GM19324 (cell line): ENCODE data around the gene CYP3A7.
"Not testable (repeated sequence)": the region's sequence is repeated elsewhere in the genome, so short reads cannot be mapped to it uniquely, and the experiment has no call there.

Experiments
- ATAC-seq: cut with Tn5 transposase; IDR thresholded peaks from one replicate; pipeline ENCODE4 v1.9.1; 2021; ENCODE audit warnings: mild to moderate bottlenecking, moderate library complexity; ENCODE audit not compliant: unreplicated experiment, low FRiP score

CYP3A7 gene

DNA sequence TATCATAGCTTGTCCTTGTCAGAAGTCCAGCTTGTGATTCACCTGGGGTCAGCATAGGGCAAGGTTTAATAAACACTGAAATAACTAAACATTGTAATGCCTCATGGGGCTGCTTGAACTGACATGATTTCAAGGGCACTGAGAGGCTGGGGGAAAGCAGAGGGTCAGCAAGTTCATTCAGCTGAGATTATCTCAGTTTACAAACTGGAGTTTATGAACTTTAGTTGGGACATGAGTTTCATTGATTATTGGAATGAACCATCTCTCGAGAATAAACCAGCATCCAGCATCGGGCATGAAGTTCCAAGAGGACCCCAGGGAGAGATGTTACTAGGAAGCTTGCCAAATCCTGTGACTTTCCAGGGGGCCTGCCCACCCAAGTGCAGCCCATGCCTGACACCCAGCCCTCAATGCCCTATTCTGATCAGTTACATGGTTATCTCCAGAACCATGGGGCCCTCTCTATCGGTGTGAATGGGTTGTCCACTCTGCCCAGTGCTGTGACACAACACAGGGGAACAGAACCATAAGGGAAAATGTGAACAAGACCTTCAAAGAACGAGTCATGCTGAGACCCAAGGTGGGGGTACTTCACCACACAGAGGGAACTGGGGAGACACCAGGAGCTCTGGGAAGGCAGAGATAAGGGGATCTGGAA is 7.9 kb upstream of the CYP3A7 start:
- ATAC-seq = no peak

DNA sequence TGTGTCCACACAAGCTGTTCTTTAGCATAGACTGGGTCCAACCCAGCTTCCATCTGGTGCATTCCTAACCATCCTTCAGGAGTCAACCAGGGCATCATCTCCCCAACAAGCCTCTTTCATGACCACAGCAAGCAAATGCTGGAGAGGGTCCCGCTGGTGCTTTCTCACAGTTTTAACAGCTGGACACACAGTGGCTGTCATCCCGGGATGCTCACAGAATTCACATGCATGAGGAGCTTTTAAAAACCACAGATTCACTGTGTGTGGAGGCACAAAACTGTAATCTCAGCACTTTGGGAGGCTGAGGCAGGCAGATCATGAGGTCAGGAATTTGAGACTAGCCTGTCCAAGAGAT is 6.4 kb upstream of the CYP3A7 start:
- ATAC-seq = no peak

DNA sequence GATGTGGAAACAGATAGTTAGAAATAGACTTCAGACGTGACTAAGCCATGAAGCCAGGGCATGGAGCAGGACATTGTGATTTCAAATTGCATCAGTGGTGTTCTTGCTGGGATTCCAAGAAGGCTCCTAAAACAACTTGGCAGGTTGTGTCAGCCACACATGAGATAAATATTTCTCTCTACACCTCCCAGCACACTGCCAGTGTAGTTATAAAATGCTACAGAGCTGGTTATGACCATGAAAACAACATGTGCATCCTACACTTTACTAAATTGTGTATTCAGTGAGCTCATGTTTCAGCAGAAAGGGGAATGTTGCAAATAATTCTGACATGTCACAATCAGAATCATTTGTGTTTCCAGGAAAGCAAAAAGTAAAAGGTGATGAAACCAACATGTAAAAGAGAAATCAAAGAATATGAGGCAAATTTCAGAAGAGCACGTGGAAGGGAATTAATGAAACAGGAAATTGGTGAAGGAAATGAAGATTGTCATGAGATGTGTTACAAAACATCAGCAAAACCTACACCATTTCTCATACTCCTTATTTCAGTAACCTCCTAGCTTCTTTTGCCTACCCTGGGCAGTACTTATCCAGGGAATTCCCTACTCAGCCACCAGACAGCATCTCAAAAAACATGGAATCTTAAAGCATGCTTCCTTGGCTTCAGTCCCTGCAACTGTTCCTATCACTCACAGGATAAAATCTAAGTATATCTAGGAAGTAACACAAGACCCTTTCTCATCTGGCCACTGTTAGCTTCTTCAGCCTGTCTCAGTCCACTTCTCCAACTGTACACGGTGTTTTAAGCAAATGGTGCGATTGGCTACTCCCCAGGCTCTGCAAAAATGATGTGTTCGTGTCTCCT is 5.8 kb upstream of the CYP3A7 start:
- ATAC-seq = no peak

DNA sequence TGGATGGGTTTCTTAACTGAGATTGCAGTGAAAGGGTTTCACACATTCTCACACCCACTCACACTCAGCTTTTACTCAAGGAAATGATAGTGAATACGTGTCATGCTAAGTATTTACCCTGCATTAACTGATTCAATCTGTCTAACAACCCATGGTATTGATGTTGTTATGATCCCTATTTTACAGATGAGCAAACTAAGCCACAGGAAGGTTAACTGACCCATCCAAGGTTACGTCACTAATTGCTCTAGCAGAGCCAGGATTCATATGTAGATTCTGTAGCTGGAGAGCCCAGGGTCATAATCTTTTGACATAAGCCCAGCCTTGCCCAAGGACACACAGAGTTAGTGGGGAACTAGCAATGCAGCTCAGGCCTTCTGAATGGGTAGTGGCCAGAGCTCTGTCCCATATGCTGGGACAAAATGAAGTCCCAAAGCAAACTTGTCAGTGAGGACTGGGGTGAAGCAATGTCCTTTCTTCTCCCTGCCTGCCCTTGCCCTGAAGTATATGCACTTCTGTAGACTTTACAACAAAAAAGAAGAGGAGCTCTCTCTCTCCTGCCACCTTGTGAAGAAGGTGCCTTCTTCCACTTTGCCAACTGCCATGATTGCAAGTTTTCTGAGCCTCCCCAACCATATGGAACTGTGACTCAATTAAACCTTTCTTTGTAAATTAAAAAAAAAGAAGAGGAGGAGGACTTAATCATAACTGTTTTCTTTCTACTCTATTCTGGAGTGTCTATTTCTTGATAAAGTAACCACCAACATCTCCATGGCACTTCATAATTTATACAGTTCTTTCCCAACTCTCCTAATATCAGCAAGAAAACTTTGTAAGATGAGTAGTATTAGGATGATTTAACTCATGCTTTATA is 4.9 kb upstream of the CYP3A7 start:
- ATAC-seq = no peak

DNA sequence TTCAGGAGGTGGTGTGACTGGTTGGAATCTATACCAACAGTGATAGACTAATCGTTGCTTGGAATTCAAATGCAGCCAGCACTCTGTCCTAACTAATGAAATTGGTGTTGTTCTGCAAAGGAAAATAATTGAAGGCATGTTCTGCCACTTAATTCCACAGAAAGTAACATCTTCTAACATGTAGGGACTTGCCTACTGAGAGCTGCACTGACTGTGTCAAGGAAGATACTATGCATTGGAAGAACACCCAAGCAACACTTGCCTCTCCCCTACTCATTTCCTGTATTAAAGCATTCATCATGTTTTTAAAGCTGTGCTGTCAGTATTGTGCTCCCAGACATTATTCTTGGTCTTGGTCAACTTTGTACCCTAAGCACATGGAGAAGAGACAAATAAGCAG is 2.7 kb upstream of the CYP3A7 start:
- ATAC-seq = no peak

DNA sequence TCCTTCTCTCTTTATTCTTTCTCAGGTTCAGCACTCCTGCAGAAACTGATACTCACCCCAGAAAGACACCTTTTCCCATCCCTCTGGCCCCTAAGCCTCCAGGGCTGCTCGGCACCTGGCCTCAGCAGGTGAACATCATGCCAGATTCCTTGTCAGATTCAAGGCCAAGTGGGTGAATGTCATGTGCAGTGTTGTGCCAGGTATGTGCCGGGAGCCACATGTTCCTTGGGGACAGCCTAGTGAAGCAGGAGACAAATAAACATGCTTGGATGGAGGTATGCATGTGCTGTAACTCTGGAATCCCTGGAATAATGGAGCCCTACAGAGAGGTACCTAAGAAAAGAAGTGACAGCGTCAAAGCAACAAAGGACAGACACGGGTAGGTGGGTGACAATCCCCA is 1.7 kb upstream of the CYP3A7 start:
- ATAC-seq = not testable (repeated sequence)

DNA sequence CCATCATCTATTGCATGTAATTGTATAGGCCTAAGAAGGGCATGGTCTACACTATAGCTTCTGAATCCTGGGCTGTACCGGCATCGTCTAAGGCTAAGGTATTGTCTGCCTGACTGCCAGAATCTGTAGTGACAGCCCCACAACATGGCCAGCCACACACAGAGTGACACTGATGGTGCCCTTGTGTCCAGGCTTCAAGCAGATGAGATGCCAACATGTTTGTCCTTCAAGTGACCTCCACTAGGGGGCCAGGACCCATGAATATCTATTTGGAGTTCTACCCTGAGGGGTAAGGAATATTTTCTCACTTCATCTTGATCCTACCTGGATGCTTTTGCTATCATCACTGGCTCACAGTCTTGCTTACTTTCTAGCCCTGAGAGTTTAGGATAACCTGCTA is 1.5 kb downstream of the CYP3A7 start:
- no peak for ATAC-seq

DNA sequence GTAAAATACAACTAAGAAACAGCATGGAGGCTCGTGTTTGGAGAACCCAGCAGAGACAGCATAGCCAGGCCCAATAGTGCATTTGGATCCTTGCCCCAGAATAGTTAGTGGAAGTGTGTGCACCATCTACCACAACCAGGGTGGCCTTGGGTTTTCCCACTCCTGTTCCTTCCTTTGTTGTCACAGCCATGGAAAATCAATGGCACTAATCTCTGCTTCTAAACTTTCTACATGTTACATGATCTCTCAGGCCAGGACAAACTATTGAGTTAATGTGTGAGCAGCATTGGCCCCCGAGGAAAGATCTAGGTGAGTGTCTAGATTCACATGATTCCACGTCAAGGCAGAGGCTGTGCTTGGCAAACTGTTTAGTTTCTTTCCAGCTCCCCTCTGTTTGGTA is 2.0 kb downstream of the CYP3A7 start:
- no peak for ATAC-seq

DNA sequence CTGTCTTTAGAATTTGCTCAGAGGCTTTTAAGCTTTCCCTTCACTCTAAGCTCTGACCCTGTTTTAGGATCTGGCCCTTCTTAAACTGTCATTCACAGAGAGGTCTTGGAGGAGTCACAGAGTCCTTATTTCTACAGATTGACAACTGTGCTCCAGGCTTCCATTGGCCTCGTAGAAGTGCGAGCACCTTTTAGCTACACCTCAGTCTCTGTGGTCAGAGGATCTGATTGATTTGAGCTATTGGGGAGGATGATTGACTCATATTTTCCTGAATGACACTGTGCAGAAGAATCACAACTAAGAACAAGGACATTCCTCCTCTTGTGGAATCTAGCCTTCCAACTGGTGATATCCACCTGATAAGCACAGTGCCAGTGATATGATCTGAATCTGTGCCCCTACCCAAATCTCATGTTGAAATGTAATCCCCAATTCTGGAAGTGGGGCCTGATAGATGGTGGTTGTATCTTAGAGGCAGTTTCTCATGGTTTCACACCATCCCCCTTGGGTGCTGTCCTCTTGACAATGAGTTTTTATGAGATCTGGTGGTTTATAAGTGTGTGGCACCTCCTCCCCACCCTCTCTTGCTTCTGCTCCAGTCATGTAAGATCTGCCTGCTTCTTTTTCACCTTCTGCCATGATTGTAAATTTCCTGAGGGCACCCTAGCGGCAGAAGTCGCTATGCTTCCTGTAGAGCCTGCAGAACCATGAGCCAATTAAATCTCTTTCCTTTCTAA is 3.2 kb downstream of the CYP3A7 start:
- no peak for ATAC-seq

DNA sequence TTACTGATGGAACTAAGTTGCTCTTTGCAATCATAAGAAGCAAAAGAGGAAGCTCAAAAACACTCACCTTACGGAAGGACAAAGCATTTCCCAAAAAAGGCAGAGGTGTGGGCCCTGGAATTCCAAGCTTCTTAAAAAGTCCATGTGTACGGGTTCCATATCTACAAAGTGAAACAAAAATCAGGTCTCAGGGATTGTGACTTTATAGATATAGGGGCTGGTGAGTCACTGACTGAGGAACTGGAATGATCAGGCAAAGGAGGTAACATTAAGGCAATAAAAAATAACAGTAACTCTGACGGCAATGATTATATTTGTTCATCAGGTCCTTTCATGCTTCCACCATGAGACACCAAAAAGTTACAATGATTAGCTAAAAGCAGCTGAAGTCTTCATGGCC is 4.0 kb downstream of the CYP3A7 start:
- ATAC-seq = no peak

DNA sequence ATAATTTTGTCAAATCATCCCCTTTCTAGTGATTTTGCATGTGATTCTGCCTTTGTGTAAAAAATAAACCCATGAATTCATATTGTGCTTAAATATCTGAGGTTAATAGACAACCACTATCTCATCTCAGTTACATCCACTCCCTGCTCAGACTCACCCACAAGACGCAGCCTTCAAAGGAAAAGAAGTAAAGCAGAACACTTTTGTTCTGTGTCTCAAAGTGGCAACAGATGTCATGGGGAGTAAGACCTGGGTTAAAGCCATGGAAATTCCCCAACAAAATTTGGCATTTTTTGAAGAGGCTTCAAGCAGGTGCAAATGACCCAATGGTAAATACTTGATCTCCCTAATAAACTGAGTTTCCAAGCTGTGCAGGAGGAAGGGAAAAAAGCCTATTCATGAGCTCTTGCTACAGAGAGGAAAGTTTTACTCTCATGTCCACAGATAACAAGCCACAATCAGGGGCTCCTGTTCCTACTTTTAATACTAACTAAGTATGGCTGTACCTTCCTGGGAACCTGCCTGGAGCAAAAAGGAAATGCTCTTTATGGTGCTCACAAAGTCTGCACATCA is 4.7 kb downstream of the CYP3A7 start:
- ATAC-seq = no peak

DNA sequence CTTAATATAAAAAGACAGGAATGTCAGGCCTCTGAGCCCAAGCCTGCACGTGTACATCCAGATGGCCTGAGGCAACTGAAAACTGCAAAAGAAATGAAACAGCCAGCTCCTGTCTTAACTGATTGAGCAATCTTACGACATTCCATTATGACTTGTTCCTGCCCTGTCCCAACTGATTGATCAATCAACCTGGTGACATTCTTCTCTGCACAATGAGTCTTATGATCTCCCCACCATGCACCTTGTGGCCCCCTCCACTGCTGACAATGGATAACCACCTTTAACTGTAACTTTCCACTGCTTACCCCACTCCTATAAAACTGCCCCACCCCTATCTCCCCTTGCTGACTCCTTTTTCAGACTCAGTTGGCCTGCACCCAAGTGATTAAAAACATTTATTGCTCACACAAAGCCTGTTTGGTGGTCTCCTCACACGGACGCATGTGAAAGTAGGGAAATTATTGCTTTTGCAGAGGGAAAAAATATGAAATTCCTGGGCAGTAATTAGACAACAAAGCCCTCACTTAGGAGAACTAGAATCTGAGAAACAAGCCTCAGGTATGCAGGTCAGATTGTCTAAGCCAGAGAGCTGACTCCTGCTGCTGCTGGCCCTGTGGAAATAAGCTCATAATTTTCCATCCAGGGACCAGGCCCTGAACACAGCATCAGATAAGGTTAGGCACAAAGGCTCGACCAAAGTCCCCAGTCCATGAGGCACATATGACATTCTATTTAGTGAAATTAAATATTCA is 5.3 kb downstream of the CYP3A7 start:
- no peak for ATAC-seq

DNA sequence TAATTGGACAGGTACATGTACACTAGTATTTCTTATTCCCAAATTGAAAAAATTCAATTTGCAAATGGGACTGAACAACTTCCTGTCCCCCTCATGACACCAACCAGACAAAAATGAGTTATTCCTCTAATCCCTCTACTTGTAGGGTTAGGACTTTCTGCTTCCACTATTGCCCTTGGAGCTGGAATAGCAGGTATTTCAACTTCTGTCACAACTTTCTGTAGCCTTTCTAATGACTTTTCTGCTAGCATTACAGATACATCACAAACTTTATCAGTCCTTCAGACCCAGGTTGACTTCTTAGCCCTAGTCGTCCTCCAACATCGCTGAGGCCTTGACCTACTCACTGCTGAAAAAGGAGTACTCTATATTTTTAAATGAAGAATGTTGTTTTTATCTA is 6.4 kb downstream of the CYP3A7 start:
- no peak for ATAC-seq

DNA sequence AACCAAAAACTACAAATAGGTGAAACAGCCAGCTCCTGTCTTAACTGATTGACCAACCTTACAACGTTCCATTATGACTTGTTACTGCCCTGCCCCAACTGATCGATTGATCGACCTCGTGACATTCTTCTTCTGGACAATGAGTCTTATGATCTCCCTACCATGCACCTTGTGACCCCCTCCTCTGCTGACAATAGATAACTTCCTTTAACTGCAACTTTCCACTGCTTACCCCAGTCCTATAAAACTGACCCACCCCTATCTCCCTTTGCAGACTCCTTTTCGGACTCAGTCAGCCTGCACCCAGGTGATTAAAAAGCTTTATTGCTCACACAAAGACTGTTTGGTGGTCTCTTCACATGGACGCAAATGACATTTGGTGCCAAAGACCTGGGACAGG is 11.8 kb downstream of the CYP3A7 start:
- ATAC-seq = not testable (repeated sequence)

DNA sequence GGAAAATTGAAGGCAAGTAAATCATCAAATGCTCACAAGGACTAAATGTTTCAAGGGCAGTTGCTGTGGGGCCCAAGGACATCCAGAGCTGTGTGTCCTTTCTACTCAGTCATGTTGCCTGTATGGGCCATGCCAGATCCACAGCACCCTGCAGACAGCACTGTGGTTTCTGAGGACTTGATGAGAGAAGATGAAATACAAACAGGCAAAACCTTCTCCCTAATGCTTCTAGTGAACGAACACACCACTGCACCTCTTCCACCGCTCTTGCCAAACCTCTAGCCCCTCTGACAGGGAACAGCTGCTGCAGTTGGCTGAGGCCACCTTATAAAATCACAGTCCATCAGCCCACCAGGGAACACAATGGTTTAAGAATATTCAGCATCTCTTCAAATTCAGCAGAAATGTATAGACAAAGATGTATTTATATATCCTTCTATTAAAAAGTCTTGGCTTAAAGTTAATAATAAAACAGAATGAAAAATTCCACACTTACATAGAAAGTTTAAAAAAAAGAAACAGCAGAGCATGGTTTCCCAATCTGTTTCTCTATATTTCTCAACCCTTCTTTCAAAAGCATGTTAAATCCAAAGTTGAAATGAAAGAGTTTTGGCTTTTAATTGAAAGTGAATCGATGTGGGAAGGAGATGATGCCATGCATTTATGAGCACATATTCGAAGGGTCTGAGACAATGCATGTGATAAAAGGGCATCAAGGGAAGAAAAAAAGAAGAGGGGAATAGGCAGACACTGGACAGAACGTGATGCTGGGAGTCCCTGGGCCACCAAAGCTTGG is 14.0 kb downstream of the CYP3A7 start:
- ATAC-seq = no peak

DNA sequence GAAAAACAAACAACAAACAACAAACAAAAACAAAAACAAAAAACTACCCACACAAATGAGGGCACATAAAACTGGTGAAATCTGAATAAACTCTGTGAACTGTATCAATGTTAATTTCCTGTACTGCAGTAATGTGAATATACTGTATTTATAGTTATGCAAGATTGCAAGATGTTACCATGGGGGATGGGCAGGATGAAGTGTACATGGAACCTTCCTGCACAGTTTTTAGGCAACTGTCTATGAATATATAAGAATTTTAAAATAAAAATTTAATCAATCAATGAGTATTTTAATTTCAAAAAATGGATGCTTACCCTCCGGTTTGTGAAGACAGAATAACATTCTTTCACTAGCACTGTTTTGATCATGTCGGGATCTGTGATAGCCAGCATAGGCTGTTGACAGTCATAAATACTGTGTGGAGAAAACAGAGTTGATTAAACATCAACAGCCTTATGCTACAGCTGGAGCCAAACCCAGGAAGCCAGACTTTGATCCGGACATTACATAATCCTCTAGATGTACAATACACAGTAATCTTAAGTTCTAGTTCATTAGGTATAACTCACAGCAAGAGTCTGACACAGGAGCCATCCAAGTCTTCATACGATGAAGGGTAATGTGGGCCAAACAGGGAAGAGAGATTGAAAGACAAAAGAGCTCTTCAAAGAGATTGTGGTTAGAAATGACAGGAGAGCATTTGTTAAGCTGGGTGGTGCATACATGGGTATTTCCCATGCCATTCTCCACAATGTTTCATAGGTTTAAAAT is 14.8 kb downstream of the CYP3A7 start:
- no peak for ATAC-seq

DNA sequence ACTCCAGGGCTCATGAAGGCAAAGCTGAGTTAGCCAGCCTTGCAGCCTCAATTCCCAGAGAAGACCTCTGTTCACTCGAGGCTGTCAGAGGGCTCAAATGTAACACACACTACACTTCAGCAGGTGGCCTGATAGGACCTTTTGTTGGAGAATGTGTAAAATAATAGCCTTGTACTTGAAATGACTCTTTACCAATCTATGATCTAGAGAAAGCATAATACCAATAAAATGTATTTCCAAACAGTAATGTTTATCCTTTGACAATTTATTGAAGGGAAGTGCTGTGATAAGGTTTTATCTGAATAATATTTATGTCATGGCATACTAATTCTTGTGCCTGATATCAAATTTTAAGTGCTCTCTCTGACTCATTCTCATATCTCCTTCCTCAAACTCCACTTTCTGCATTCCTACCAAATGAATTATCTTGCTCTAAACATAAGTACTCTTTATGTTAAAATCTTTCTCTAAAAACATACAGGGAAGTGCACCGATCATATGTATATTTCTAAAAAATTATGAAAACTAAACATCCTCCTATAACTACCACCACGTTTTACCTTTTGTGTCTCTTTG is 20.9 kb downstream of the CYP3A7 start:
- no peak for ATAC-seq
